ENCODE data around the gene CRKL.

DNA sequence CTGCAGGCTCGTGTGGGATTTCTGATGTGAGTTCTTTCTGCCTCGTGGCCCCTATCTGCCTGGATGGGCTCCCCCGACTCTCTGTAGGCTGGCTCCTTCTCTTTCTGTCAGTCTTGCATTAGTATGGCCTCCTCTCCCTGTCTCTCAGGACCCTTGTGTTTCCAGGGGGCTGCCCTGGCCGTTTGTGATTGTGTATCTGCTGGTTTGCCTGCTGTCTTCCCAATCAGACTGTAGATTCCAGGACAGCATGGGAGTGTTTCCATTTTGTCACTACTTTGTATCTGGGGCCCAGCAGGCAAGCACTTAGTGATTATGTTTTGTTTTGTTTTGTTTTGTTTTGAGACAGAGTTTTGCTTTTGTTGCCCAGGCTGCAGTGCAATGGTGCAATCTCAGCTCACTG is 32.8 kb upstream of the CRKL start:
- TF ChIP-seq, protein P1, sequence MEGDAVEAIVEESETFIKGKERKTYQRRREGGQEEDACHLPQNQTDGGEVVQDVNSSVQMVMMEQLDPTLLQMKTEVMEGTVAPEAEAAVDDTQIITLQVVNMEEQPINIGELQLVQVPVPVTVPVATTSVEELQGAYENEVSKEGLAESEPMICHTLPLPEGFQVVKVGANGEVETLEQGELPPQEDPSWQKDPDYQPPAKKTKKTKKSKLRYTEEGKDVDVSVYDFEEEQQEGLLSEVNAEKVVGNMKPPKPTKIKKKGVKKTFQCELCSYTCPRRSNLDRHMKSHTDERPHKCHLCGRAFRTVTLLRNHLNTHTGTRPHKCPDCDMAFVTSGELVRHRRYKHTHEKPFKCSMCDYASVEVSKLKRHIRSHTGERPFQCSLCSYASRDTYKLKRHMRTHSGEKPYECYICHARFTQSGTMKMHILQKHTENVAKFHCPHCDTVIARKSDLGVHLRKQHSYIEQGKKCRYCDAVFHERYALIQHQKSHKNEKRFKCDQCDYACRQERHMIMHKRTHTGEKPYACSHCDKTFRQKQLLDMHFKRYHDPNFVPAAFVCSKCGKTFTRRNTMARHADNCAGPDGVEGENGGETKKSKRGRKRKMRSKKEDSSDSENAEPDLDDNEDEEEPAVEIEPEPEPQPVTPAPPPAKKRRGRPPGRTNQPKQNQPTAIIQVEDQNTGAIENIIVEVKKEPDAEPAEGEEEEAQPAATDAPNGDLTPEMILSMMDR (IDR thresholded peaks at IDR 0.05) = no peak
- no peak for TF ChIP-seq POLR2A (IDR thresholded peaks at IDR 0.05)

Data from esophagus squamous epithelium (tissue), 4 donors.